ENCODE measurements around the gene SNX32.

Gene SNX32

DNA sequence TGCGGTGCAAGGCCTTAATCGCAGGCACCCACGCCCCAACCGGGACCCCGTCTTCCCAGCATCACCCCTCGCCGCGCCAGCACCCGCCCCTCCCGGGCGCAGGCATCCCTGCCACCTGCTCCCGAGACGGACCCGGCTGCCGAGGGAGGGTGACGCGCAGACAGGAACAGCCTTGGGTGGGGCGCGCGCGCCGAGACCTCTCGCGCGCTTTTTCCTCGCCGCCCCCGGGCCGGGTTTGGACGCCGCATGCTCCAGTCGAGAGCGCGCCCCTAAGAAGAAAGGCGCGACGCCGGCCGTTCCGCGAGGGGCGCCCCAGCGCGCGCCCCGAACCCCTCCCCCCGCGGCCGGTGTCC is 23.7 kb downstream of the SNX32 start:
- peak; percentile 42 for DNase-seq (ENCODE audit: low read depth)

DNA sequence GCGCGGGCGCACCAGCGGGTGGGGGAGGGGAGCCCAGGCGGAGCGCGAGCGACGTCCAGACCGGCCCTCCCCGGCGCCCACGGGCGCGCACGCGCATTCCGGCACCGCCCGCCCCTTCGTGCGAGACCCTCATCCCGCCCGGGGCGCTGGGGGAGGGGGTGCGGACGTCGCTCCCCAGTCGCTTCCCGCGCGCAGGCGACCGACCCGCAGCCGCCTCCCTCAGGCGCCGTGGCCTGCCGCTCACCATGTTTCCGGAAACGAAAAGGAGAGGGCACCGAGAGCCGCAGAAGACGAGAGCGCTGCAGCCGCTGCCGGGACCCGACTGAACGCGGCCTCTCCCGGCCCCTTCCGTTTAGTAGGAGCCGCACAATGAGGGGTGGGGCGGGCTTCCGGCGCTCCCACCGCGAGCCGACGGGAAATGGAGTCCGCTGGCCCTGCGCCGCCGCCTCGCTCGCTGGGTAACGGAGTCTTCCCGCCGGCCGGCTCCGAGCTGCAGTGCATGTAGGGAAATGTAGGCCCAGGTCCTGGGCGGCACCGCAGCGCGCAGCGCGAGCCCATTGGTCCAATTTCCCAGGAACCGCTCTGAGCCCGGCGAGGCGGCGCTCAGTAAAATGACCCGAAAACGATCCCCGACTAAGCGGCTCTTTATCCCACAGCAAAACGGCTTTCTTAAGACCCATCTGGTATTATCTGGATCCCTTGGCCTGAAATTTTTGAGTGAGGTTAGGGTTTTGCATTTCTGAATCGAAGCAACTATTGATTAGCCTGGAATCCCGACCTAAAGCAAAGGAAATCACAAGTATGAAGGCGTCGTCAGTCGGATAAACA is 24.3 kb downstream of the SNX32 start, which contains the start of gene CFL1:
Gene CFL1, minus strand, starts transcription at position 328 of the 828 bp plus-strand sequence. Its CDS starts 81 bp downstream, at position 247.
- peak; percentile 96 for DNase-seq (ENCODE audit: low read depth)

DNA sequence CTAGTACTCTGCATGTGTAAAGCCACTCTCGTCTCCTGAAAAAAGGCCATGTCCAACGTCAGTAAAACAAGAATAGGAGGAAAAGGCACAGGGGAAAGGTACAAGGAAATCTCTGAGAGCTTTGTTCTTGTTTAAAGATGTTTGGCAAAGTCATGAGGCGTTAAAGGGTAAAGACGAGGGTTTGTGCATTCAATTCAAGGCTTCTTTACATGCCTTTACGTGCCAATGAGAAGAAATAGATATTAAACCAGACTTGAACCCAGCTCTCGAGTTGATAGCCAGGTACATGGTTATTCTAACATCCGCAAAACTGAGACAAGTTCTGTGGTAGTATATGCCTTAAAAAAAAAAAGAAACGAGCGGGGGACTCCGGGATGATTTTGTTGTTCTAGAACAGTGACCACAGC is 24.9 kb downstream of the SNX32 start:
- DNase-seq (ENCODE audit: low read depth): no peak

DNA sequence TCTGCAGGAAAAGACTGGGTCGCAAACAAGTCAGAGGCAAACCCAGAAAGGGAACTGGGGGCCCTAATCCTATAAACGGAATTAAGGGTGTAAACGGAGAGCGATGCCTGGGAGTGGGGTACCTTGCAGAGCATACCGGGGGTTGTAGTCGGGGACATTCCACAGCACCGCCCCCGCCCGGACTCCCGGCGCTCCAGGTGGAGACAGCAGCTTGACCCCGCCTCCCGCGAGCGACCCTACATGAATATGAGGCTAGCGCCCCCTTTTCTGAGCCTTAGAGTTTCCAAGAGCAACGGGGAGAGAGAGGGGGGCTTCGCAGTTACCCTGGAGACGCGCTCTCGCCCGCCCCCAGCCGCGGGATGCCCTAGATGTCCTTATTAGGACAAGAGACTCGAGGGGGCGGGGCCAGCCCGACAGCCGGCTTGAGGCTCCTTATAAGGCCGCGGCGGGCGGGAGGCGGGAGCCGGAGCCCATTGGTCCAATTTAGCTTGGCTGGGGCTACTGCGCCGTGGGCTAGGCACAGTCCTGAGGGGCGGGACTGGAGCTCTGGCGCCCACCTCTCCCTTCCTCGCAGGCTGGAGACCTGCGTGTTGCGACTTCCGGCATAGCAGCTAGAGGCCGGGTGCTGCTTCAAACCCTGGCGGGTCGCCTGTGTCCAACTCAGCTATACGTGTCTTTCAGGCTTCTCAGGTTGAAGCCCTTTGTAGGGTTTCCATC is 25.5 kb downstream of the SNX32 start:
- peak; percentile 94 for DNase-seq (ENCODE audit: low read depth)

DNA sequence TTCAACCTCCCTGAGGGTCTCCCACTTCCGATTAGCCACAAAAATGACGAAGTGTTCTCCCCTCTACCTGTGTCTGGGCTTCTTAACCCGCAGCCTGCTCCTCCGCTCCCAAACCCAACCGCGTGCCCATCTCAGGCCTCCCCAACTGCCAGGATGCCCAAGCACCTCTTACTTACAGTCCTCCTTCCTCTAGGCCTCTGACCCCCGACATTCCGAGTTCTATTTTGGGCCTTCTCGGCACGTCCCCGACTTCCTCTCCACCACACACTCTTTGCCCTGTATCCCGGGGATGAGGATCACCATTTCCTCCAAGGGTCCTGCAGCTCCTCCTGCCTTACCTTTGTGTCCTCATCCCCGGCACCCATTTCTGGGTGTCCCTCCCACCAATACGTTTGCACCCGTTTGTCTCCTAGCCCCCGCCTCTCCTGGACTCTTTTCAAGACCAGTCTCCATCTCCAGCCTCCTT is 26.1 kb downstream of the SNX32 start:
- DNase-seq (ENCODE audit: low read depth): no peak

DNA sequence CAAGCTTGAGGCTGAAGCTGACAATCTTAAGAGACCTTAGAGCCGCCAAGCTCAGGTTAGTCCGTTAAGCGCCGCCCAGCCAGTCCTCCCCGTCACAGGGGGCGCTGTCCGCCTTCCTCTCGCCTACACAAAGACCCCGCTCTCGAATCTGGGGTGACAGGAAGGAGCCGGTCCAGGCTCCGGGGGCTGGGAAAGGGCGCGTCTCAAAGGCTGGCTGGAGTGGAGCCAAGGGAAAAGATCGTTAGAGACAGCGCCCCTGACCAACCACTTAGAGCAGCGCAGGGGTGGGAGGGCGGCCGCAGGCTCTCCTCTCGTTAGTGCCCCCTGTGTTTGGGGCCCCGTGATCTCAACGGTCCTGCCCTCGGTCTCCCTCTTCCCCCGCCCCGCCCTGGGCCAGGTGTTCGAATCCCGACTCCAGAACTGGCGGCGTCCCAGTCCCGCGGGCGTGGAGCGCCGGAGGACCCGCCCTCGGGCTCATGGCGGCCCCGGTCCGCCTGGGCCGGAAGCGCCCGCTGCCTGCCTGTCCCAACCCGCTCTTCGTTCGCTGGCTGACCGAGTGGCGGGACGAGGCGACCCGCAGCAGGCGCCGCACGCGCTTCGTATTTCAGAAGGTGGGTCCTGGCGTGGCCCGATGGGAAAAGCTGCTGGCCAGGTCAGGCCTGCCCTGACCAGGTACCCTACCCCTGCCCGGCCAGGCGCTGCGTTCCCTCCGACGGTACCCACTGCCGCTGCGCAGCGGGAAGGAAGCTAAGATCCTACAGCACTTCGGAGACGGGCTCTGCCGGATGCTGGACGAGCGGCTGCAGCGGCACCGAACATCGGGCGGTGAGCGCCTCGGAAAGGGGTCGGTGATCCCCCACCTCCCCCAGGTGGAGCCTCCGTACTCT is 26.8 kb downstream of the SNX32 start, which contains the start of gene MUS81:
Gene MUS81, plus strand, starts transcription at position 156 of the 887 bp plus-strand sequence. Its CDS starts 321 bp downstream, at position 477.
- DNase-seq (ENCODE audit: low read depth): peak; percentile 94

DNA sequence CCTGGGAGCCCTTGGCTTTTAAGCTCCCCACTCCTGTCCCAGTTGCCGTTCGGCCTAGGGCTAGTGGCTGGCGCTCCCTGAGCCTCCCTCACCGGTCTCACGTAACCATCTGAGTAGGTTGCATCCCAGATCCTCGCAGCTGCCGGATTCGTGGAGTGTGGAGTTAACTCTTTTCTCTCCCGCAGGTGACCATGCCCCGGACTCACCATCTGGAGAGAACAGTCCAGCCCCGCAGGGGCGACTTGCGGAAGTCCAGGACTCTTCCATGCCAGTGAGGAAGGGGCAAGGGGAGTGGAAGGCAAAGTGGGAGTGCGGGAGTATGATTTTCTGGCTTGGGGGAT is 27.4 kb downstream of the SNX32 start:
- DNase-seq (ENCODE audit: low read depth): no peak

DNA sequence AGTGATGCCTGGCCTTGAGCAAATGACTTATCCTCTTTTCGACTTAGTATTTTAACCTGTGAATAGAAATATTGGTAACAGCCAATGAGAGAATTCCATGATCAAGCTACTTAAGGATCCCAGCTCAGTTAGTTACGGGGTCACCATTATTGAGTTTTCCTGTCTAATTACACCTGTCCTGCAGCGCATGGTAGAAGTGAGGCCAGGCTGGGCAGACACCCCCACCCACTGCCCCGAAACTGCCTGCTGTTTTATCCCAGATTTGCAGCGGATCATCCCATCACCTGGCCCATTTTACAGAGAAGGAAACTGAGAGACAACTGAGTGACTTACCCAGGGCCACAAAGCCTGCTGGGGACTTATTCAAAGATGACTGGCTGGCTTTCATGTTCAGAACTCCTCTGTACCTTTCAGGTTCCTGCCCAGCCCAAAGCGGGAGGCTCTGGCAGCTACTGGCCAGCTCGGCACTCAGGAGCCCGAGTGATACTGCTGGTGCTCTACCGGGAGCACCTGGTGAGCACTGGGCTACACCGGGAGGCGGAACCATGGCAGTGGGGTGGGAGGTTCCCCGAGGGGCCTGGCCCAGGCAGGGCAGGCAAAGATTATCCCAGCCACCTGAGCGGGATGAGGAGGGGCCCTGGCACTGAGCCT is 27.9 kb downstream of the SNX32 start:
- no peak for DNase-seq (ENCODE audit: low read depth)

DNA sequence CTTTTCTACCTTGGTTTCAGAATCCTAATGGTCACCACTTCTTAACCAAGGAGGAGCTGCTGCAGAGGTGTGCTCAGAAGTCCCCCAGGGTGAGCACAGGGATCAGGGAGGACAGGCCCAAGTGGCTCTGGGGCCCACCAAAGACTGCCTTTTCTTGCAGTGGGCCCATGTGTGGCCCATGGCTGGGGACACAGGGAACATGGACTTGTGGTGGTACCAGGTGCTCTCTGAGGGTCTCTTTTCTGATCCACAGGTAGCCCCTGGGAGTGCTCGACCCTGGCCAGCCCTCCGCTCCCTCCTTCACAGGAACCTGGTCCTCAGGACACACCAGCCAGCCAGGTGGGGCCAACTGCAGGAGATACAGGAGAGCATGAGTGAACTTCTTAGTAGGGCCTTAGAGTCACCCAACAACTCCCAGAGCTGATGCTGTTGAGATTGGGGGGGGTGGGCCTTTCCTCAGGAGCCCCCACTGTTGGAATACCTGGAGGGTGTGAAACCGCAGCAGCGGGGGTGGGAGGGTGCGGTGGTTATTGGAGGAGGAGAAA is 28.5 kb downstream of the SNX32 start:
- DNase-seq (ENCODE audit: low read depth): no peak

DNA sequence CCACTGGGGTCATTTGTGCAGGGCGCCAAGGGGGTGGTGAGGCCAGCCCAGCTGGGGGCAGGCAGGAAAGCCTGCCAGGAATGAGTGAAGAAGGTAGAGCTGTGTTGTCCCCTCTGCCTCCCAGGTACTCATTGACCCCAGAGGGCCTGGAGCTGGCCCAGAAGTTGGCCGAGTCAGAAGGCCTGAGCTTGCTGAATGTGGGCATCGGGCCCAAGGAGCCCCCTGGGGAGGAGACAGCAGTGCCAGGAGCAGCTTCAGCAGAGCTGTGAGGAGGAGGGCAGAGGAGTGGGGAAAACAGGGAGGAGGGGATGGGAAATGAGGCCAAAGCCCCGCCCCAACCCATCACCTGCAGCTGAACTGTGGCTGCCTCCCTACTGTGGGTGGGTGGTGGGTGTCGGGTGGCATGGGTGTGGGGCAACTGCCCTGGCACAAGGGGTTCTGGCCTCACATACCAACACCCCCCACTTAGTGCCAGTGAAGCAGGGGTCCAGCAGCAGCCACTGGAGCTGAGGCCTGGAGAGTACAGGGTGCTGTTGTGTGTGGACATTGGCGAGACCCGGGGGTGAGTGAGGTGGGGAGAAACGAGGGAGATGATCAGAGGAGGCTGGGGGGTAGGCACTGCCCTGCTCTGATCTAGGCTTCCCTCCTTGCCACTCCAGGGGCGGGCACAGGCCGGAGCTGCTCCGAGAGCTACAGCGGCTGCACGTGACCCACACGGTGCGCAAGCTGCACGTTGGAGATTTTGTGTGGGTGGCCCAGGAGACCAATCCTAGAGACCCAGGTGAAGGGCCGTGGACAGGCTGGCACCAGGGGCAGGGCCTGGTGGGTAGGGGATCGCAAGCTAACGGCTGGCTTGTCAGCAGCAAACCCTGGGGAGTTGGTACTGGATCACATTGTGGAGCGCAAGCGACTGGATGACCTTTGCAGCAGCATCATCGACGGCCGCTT is 29.5 kb downstream of the SNX32 start:
- no peak for DNase-seq (ENCODE audit: low read depth)

DNA sequence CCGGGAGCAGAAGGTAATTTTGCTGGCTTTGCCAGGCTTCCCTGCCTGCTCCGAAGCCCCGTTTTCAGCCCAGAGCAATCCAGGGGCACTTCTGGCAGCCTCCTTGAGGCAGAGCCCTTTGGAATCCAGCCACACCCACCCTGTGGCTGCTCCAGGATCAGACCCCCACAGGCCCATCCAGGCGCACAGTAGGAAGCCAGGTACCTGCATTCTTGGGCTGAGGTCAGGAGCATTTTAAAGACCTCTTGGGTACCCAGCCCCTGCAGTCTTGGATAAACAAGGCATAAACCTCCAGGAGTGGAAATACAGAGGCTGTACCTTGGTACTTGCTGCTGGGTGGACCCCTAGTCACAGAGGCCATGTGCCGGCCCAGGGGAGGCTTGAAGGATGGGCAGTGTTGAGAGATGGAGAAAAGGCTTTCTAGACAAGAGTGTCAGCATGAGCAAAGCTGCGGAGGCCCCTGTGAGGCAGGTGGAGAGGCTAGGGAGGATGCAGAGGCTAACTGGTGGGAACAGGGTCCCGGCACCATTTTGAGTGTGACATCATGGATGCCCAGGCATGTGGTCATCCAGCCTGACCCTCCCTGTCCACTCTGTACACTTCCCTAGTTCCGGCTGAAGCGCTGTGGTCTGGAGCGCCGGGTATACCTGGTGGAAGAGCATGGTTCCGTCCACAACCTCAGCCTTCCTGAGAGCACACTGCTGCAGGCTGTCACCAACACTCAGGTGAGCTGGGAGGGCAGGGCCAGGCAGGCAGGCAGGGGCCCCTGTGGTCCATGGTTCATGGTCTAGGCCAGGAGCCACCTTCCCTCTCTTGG is 30.3 kb downstream of the SNX32 start:
- no peak for DNase-seq (ENCODE audit: low read depth)

DNA sequence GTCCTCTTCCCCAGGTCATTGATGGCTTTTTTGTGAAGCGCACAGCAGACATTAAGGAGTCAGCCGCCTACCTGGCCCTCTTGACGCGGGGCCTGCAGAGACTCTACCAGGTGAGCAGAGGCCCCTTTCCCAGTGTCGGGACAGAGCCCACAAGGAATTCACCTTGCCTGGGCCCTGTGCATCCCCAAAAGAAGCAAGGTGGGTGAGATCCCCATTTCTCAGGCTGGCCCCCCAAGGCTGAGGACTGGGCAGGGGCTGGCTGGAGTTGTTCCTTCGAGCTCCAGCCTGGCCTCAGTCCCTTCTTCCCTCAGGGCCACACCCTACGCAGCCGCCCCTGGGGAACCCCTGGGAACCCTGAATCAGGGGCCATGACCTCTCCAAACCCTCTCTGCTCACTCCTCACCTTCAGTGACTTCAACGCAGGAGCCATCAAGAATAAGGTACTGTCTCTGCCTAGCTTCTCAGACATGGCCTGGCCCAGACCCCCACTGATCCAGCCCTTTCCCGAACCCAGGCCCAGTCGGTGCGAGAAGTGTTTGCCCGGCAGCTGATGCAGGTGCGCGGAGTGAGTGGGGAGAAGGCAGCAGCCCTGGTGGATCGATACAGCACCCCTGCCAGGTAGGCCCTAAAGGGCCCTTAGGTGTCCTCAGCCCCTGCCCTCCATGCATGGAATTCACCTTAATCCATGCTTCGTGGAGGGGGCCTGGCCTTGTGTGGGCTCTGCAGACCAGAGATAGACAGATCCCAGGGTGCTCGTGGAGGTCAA is 31.1 kb downstream of the SNX32 start:
- DNase-seq (ENCODE audit: low read depth): no peak

DNA sequence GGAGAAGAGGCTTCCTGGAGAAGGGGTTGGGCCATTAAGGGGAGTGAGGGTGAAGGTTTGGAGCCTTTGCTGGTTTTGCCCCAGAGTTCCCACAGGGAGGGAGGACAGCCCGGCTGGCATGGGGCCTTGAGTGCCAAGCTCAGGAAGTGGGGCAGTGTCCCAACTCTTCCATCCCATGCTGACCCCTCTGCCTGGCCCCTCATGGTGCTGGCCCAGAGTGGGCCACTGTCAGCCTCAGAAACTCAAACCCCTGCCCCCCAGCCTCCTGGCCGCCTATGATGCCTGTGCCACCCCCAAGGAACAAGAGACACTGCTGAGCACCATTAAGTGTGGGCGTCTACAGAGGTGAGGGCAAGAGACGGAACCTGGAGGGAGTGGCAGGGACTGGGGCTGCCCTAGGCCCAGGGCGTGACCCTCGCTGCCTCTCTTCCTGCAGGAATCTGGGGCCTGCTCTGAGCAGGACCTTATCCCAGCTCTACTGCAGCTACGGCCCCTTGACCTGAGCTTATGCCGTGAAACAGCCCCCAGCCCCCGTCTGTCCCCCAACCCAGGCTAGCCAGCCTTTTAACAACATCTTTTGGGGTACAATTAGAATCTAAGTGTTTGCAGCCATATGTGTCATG is 31.9 kb downstream of the SNX32 start:
- DNase-seq (ENCODE audit: low read depth): no peak

DNA sequence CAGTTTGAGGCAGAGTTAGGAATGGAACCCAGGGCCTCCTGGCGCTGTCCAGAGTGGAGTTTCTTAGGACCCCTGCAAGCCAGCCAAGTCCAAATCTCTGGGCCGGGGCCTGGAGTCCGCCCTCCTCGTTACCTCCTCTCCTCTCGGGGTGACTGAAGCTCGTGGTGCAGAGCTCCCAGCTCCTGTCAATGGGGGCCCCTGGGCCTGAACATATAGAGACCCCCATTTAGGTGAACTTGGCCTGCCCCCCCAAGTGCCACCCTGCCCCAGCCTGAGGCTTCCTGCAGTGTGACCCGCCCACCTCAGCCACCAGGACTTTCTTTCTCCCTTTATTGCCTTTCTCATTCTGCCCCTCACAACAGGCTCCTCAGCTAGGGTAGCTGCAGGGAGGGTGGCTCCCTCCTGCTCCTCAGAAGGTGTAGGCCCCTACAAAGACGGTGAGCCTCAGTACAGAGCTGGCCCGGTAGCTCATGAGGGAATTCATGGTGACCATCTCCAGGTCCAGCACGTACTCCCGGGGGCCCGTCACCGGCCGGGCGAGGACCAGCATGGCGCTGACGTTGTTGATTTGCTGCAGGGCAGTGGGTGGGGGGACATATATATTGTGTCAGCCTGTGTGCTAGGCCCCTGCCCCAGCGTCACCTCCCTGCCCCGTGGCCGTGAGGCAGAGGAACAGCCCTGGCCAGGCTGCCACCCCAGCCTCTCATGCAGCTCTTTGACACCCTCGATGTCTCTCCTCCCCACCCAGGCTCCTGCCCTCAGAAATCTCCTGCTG is 32.9 kb downstream of the SNX32 start:
- no peak for DNase-seq (ENCODE audit: low read depth)

DNA sequence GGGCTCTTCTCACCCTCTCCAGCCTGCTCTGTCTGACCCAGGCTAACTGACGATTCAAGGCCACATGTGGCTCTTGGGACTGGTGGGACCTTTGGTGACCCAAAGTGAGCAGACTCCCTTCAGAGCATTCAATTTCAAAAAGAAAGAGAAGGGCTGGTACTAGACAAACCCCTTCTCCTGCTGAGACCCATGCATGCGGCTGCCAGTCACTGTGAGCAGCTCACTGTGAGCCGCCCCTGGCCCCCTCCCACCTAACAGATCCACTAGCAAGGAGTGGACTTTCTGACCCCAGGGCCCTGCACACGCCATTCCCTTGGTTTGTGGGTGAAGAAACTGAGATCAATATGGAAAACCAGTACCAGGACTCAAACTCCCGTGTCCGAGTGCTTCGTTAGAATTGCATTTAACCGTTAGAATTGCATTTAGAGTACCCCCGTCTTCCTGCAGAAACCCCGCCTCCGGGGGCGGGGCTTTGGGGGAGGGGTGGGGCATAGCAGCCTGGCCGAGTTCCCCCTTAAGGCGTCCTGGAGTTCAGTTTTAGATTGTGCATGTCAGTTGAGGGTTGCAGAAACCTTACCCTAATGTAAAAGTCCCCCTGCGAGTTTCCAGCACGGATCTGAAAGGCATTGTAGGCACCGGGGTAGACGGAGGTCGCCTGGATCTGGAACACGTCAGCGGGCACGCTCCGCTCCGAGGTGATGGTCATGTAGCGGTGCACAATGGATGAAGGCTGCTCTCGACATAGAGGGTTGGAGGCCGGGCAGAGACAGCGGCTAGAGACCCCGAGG is 33.7 kb downstream of the SNX32 start:
- no peak for DNase-seq (ENCODE audit: low read depth)

DNA sequence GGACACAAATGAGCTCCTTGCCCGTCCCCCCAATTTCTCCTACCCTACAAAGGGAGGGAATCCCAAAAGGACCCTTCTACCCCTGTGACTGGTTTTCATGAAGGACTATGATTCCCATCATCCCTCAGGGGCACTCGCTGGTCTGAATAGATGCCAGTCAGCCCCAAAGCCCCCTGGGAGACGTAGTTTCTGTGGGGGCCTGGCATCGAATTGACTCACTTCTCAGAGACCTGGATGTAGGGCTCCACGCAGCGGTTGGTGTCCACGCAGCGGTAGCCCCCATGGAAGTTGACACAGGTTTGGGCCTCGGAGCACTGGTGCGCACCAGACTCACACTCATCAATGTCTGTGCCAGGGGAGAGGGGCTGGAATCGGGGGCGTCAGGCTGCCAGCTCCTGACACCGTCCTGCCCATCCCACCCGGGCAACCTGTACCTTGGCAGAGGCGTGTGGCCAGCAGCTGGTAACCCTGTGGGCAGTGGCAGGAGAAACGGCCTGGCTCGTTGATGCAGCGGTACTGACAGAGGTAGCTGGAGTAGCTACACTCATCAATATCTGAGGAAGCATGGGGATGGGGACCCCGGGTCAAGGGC is 34.4 kb downstream of the SNX32 start:
- DNase-seq (ENCODE audit: low read depth): no peak

Measured in activated T-cell treated with anti-CD3 and anti-CD28 coated beads for 24 hours (primary cell).